GM12801 (cell line): ENCODE data around the gene ERBB2.

Source experiments
- CTCF ChIP-seq: IDR thresholded peaks from one replicate; pipeline ENCODE4 v1.5.1; 2011; ENCODE audit warnings: control low read depth; ENCODE audit not compliant: insufficient read length; ENCODE audit errors: extremely low read depth

Gene ERBB2

GRCh38 chr17:39701012-39701783 lies 1.3 kb downstream of the ERBB2 start:
- TF ChIP-seq CTCF, result no peak

- no peak for TF ChIP-seq CTCF
Observed at GRCh38 chr17:39701784-39702422, 2.0 kb downstream of the ERBB2 start.

GRCh38 chr17:39702901-39703893 lies 3.3 kb downstream of the ERBB2 start:
- TF ChIP-seq CTCF, result no peak

- no peak for TF ChIP-seq CTCF
Observed at GRCh38 chr17:39703913-39704312, 4.0 kb downstream of the ERBB2 start.

GRCh38 chr17:39704821-39705551 lies 5.1 kb downstream of the ERBB2 start:
- no peak for TF ChIP-seq CTCF

- no peak for TF ChIP-seq CTCF
Observed at GRCh38 chr17:39705786-39706348, 6.0 kb downstream of the ERBB2 start.
